Uterus (tissue), 2 donors: ENCODE measurements around the gene EIF4B.

Experiments used
- POLR2A ChIP-seq, 2 donors: fragments of 450-650 bp; IDR thresholded peaks; one replicate each; pipeline ENCODE4 v1.6.1; 2016; ENCODE audit warnings: antibody characterized with exemption in 2 of 2, mild to moderate bottlenecking in 1 of 2, moderate library complexity in 1 of 2
- TF ChIP-seq, protein P1 (sequence below), 4 experiments: fragments of 200-600 bp in 2 of 4; fragments of 450-650 bp in 2 of 4; sonication (generic) in 2 of 4; IDR thresholded peaks; one replicate each; pipeline ENCODE4 v1.5.1; 2016 to 2019; ENCODE audit warnings: antibody characterized with exemption in 4 of 4, mild to moderate bottlenecking in 2 of 4, moderate library complexity in 1 of 4

DNA sequence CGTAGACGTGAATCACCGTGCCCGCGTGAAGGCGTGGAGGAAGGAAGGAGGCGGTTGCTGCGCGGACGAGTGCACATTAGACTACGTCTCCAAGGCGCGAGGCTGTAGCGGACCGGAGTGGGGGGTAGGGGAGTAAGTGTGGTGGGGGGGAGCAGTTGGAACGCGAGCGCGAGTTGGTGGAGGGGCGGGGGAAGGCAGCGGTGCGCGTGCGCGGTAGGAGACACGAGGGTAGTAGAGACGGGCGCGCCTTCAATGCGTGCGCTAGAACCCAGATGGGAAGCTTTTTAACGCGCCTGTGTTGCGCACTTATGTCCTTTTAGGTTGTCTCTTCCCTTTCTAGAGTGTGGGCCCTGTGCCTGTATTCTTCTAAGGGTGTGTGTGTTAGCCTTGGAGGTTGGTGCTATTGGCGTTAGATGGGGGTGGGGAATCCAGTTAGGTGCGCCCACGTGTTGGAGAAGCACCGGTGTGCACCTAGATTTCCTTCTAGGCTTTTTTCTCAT is 604 bp downstream of the EIF4B start:
- TF ChIP-seq, protein P1, sequence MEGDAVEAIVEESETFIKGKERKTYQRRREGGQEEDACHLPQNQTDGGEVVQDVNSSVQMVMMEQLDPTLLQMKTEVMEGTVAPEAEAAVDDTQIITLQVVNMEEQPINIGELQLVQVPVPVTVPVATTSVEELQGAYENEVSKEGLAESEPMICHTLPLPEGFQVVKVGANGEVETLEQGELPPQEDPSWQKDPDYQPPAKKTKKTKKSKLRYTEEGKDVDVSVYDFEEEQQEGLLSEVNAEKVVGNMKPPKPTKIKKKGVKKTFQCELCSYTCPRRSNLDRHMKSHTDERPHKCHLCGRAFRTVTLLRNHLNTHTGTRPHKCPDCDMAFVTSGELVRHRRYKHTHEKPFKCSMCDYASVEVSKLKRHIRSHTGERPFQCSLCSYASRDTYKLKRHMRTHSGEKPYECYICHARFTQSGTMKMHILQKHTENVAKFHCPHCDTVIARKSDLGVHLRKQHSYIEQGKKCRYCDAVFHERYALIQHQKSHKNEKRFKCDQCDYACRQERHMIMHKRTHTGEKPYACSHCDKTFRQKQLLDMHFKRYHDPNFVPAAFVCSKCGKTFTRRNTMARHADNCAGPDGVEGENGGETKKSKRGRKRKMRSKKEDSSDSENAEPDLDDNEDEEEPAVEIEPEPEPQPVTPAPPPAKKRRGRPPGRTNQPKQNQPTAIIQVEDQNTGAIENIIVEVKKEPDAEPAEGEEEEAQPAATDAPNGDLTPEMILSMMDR (IDR thresholded peaks at IDR 0.05) = no peak
- TF ChIP-seq POLR2A (IDR thresholded peaks at IDR 0.05) = no peak
